ENCODE measurements around the gene CERS5. TPM values are rescaled to one million over a fixed set of nuclear protein-coding genes. Genes with fewer than 3 reads are reported as not detected.

CERS5 gene
- total and polyA plus RNA-seq, 10 of the 15 experiments (the other 5 are each of a cell fraction or from before 2014, with no cell fraction given): 6.8 to 50.1 (median 31.8) TPM

DNA sequence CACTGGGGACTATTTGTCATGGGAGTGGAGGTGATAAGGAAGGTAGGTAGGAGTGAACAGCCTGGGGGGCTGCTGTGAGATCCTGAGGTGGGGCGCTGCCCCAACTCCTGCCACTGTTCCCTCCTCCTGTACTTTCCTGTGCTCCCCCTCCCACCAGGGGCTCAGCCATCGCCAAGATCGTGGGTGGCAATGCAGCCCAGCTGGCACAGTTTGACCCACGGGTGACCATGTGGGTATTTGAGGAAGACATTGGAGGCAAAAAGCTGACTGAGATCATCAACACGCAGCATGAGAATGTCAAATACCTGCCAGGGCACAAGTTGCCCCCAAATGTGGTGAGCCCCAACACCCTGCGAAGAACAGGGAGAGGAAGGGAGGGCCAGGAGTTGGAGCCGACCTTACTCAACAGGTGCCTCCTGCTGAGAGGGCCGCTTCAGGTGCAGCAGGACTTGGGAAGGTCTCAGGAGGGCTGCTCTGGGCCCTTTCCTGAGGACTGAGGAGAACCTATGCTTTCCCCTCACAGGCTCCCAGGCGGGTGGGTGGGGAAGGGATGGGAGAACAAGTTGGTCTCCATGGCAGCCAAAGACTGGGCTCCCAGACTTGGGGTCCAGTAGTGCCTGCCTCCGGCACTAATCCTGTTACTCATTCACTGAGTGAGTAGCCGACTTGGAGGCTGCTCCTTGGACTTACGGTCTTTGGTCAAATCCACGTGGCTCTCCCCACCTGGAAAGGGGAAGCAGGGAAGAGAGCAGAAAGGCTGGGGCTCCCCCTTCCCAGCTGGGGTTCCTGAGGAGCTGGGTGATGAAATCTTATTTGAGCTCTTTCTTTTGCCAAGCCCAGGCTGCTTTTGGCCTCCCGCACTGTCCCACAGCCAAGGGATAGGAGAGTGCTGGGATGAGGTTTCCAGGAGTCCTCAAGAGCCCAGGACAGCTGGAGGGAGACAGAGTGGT is 62.5 kb downstream of the CERS5 start:
- peaks cover 4 to 5% of the 10 kb centered on the region in 2 experiments for H3K36me3 ChIP-seq (ENCODE audit: control insufficient read depth in 2 of 2, insufficient read depth in 2 of 2, low read length in 1 of 2)
- ChIA-PET CTCF (interaction anchor here (1.3 to 13.0 kb wide), 4 partner anchors 7 to 71 kb away, joined by 4 to 257 read pairs (median 22); partner anchors contain the start of genes CERS5 and COX14), RAD21 (ENCODE audit: unreplicated experiment) (interaction anchor here (0.6 to 2.1 kb wide), 2 partner anchors 7 to 145 kb away, joined by 4 to 7 read pairs; partner anchors contain the start of gene COX14), SMC1A (ENCODE audit: uncharacterized antibody, unreplicated experiment) (interaction anchor here (0.9 kb wide), 1 partner anchor 71 kb away, joined by 4 read pairs; no protein-coding TSS in a partner anchor), POLR2A (interaction anchor here (0.5 to 0.9 kb wide), 2 partner anchors 20 to 1213 kb away, joined by 4 read pairs; partner anchors contain the start of gene SMARCD1)
- DNase-seq (ENCODE audit: low read depth, low spot score) (no peak), FAIRE-seq (no peak), ATAC-seq (no peak)
- WGBS (ENCODE audit: insufficient coverage, insufficient replicate concordance, low lambda C conversion rate, missing lambda C conversion rate): 64% methylated on average over 14 of the region's 14 CpGs
- no peaks in the 10 kb centered on the region for H3K79me2 ChIP-seq (ENCODE audit: control insufficient read depth, insufficient read depth, low read length)
- H3K4me2 ChIP-seq (ENCODE audit: control insufficient read depth, insufficient read depth): no peak overlapping the region
- no peaks in the 10 kb centered on the region for H3K27me3 ChIP-seq (replicated peaks in 1 of 2; ENCODE audit: control insufficient read depth in 2 of 2, insufficient read depth in 2 of 2, low read length in 1 of 2)
- H2AFZ ChIP-seq (ENCODE audit: control insufficient read depth, low read depth, low read length): no peak overlapping the region
- intact Hi-C loops (cut with micrococcal nuclease; ENCODE audit: unreplicated experiment): no loop called here
- in situ Hi-C loops (cut with MboI): no loop called here
- no peak overlapping the region for H3K9ac ChIP-seq (ENCODE audit: control insufficient read depth, insufficient read depth, low read length)
- H3K4me3 ChIP-seq: no peak overlapping the region
- peaks cover 2% of the 10 kb centered on the region for H3K4me1 ChIP-seq (ENCODE audit: control insufficient read depth, insufficient read depth, low read length)
- H3K9me3 ChIP-seq (replicated peaks; ENCODE audit: control insufficient read depth, insufficient read depth, low read length): no peaks in the 10 kb centered on the region
- BruUV-seq (replicated peaks): no TSS peak
- H4K20me1 ChIP-seq (ENCODE audit: control insufficient read depth, insufficient read depth): no peaks in the 10 kb centered on the region
- TF ChIP-seq HCFC1 (IDR thresholded peaks at IDR 0.05; ENCODE audit: low read length) (no peak), MEF2B (IDR thresholded peaks at IDR 0.05; ENCODE audit: partially characterized antibody, poor library complexity, severe bottlenecking) (no peak), RFX5 (IDR thresholded peaks at IDR 0.05; ENCODE audit: low read depth, low read length) (no peak), IRF4 (IDR thresholded peaks at IDR 0.05; ENCODE audit: low read depth, low read length) (no peak), HDAC6 (IDR thresholded peaks at IDR 0.05; ENCODE audit: unreplicated experiment) (no peak), NFYA (IDR thresholded peaks at IDR 0.05; ENCODE audit: borderline replicate concordance, low read depth, low read length) (no peak), TAF1 (IDR thresholded peaks at IDR 0.05; ENCODE audit: borderline replicate concordance, low read depth, low read length) (no peak), DPF2 (IDR thresholded peaks at IDR 0.05) (no peak), CBX3 (IDR thresholded peaks at IDR 0.05; ENCODE audit: borderline replicate concordance, low read depth) (no peak), RAD21 (IDR thresholded peaks at IDR 0.05; ENCODE audit: insufficient read depth, low read depth, low read length) (no peak)
- TF ChIP-seq, protein P1, sequence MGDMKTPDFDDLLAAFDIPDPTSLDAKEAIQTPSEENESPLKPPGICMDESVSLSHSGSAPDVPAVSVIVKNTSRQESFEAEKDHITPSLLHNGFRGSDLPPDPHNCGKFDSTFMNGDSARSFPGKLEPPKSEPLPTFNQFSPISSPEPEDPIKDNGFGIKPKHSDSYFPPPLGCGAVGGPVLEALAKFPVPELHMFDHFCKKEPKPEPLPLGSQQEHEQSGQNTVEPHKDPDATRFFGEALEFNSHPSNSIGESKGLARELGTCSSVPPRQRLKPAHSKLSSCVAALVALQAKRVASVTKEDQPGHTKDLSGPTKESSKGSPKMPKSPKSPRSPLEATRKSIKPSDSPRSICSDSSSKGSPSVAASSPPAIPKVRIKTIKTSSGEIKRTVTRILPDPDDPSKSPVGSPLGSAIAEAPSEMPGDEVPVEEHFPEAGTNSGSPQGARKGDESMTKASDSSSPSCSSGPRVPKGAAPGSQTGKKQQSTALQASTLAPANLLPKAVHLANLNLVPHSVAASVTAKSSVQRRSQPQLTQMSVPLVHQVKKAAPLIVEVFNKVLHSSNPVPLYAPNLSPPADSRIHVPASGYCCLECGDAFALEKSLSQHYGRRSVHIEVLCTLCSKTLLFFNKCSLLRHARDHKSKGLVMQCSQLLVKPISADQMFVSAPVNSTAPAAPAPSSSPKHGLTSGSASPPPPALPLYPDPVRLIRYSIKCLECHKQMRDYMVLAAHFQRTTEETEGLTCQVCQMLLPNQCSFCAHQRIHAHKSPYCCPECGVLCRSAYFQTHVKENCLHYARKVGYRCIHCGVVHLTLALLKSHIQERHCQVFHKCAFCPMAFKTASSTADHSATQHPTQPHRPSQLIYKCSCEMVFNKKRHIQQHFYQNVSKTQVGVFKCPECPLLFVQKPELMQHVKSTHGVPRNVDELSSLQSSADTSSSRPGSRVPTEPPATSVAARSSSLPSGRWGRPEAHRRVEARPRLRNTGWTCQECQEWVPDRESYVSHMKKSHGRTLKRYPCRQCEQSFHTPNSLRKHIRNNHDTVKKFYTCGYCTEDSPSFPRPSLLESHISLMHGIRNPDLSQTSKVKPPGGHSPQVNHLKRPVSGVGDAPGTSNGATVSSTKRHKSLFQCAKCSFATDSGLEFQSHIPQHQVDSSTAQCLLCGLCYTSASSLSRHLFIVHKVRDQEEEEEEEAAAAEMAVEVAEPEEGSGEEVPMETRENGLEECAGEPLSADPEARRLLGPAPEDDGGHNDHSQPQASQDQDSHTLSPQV (IDR thresholded peaks at IDR 0.05): no peak
- no peak overlapping the region for H3K27ac ChIP-seq (ENCODE audit: control insufficient read depth, insufficient read depth)
